K562 (cell line): Measurements from ENCODE around the gene C4orf50. TPM values are rescaled to one million over a fixed set of nuclear protein-coding genes. Genes with fewer than 3 reads are reported as not detected.
A peak's percentile ranks its signal among the peaks of the same experiment; 100 is the strongest.

Experiments used
- ATAC-seq: fragments of 200-7000 bp; cut with Tn5 transposase; 3 replicates; pipeline ENCODE4 v1.9.1; 2020; ENCODE audit warnings: moderate library complexity
- BruUV-seq: library from RNA; stranded (reverse); fragments of 400-500 nt; replicated peaks from 2 replicates; lab custom pipeline; 2021; lab: Mats Ljungman, UMichigan
- CTCF ChIA-PET: fragments of 300-600 bp; formaldehyde crosslinking; extraction: SDS; loops from one replicate; lab custom pipeline; 2021; ENCODE audit warnings: low intra/inter-chr PET ratio; lab: Yijun Ruan, JAX
- POLR2A ChIA-PET: fragments of 300-600, 350-650 bp; sonication (Branson Sonifier 250); formaldehyde crosslinking; extraction: SDS; loops from one replicate; lab custom pipeline; 2021; ENCODE audit warnings: antibody characterized with exemption, inconsistent platforms; lab: Yijun Ruan, JAX
- DNase-seq, 4 experiments: peaks; one replicate each; pipeline versions ENCODE4 v3.0.0 to v3.0.0-alpha.2; 2011 to 2018; ENCODE audit warnings: low spot score in 3 of 4, mixed read lengths in 3 of 4; ENCODE audit errors: extremely low read depth in 1 of 4
- FAIRE-seq: peaks from 2 replicates; lab custom pipeline; 2011; peaks lifted over from hg19 to GRCh38; lab: Jason Lieb, UNC
- H2AFZ ChIP-seq: 2 replicates; pipeline ENCODE4 v1.6.0; 2011; ENCODE audit warnings: low read depth, low read length, control low read depth, inconsistent platforms
- H3K27ac ChIP-seq: fragments of 200-600 bp; 3 replicates; pipeline ENCODE4 v1.8.0; 2011; ENCODE audit warnings: low read depth, mild to moderate bottlenecking, control low read depth, inconsistent platforms, low read length, moderate library complexity, mixed read lengths; ENCODE audit errors: extremely low read depth
- H3K27me3 ChIP-seq, 2 experiments: fragments of 300-600 bp in 1 of 2; 2 replicates in 1 of 2; 3 replicates in 1 of 2; pipeline versions ENCODE4 v1.6.0 to v1.8.0; 2011; ENCODE audit warnings: inconsistent platforms in 2 of 2, low read length in 2 of 2, mild to moderate bottlenecking in 1 of 2, mixed read lengths in 1 of 2, moderate library complexity in 1 of 2; ENCODE audit not compliant: control insufficient read depth in 2 of 2, insufficient read depth in 2 of 2
- H3K36me3 ChIP-seq: fragments of 300-600 bp; 3 replicates; pipeline ENCODE4 v1.8.0; 2011; ENCODE audit warnings: mild to moderate bottlenecking, low read length, inconsistent platforms; ENCODE audit not compliant: control insufficient read depth, insufficient read depth
- H3K4me1 ChIP-seq, 2 experiments: fragments of 200-600 bp in 1 of 2; replicated peaks in 1 of 2; 2 replicates in 1 of 2; 3 replicates in 1 of 2; pipeline versions ENCODE4 v1.5.1 to v1.8.0; 2011; ENCODE audit warnings: inconsistent platforms in 2 of 2, low read length in 2 of 2, mild to moderate bottlenecking in 1 of 2, mixed read lengths in 1 of 2, moderate library complexity in 1 of 2; ENCODE audit not compliant: control insufficient read depth in 2 of 2, insufficient read depth in 2 of 2
- H3K4me2 ChIP-seq: 2 replicates; pipeline ENCODE4 v1.6.1; 2011; ENCODE audit warnings: low read length, control low read depth, inconsistent platforms, mixed read lengths; ENCODE audit not compliant: insufficient read depth
- H3K4me3 ChIP-seq: fragments of 200-600 bp; sonication (generic), shearing (Covaris generic); 2 replicates; pipeline ENCODE4 v1.5.1; 2016; ENCODE audit warnings: control low read depth, inconsistent platforms
- H3K79me2 ChIP-seq: fragments of 200-600 bp; 3 replicates; pipeline ENCODE4 v1.8.0; 2011; ENCODE audit warnings: low read length, inconsistent platforms; ENCODE audit not compliant: control insufficient read depth, insufficient read depth
- H3K9ac ChIP-seq, 2 experiments: 2 replicates each; pipeline versions ENCODE4 v1.6.0 to v1.6.1; 2011; ENCODE audit warnings: low read depth in 2 of 2, low read length in 2 of 2, control low read depth in 1 of 2, inconsistent platforms in 1 of 2, mild to moderate bottlenecking in 1 of 2, mixed read lengths in 1 of 2; ENCODE audit not compliant: insufficient read depth in 1 of 2
- H3K9me1 ChIP-seq: one replicate; pipeline ENCODE4 v1.6.0; 2011; ENCODE audit warnings: inconsistent platforms, mild to moderate bottlenecking, low read length, moderate library complexity; ENCODE audit not compliant: control insufficient read depth, insufficient read depth
- H3K9me3 ChIP-seq: replicated peaks from 2 replicates; pipeline ENCODE4 v1.5.1; 2011; ENCODE audit warnings: low read depth, low read length, inconsistent platforms; ENCODE audit not compliant: control insufficient read depth, insufficient read depth
- H4K20me1 ChIP-seq: replicated peaks from 2 replicates; pipeline ENCODE4 v1.6.1; 2011; ENCODE audit warnings: low read length, inconsistent platforms, mixed read lengths; ENCODE audit not compliant: control insufficient read depth, insufficient read depth
- ATF7 ChIP-seq: fragments of 450-650 bp; IDR thresholded peaks from 2 replicates; pipeline ENCODE4 v1.7.1; 2014; ENCODE audit warnings: mild to moderate bottlenecking, moderate library complexity
- GATAD2B ChIP-seq: fragments of 450-650 bp; IDR thresholded peaks from 2 replicates; pipeline ENCODE4 v1.6.1; 2017; ENCODE audit warnings: mild to moderate bottlenecking, borderline replicate concordance
- HDAC8 ChIP-seq: fragments of 450-650 bp; IDR thresholded peaks from 2 replicates; pipeline ENCODE4 v1.6.1; 2016; ENCODE audit warnings: mild to moderate bottlenecking, missing genetic modification characterization, moderate library complexity, missing compliant biosample characterization
- NCOA2 ChIP-seq, 2 experiments: fragments of 450-650 bp; IDR thresholded peaks; 2 replicates each; pipeline ENCODE4 v1.6.1; 2018; ENCODE audit warnings: mild to moderate bottlenecking in 2 of 2, moderate library complexity in 1 of 2; ENCODE audit not compliant: partially characterized antibody in 2 of 2
- RBM25 ChIP-seq: fragments of 200-400 bp; formaldehyde crosslinking; IDR thresholded peaks from 2 replicates; pipeline ENCODE4 v1.6.1; 2018; ENCODE audit warnings: low read length, low read depth, moderate library complexity; ENCODE audit not compliant: severe bottlenecking
- SMARCA4 ChIP-seq: fragments of 450-650 bp; IDR thresholded peaks from 2 replicates; pipeline ENCODE4 v1.6.1; 2016
- WGBS: fragments of 100-300 bp; shearing (Covaris generic); methylation state at CpG from one replicate; pipeline ENCODE4 v1.1.6; 2016; ENCODE audit warnings: low coverage, mixed read lengths; ENCODE audit not compliant: insufficient coverage; ENCODE audit errors: missing lambda C conversion rate; 5-methylcytosine and 5-hydroxymethylcytosine counted together
- in situ Hi-C: fragments of 300-500 bp; cut with MboI; formaldehyde crosslinking; loops from 4 replicates; pipeline ENCODE4 v1.15.0; 2018; ENCODE audit warnings: inconsistent platforms, mixed read lengths
- intact Hi-C: fragments of 100-400 bp; cut with micrococcal nuclease; formaldehyde crosslinking; loops from 2 replicates; pipeline ENCODE4 v1.14.2; 2022
- polyA plus RNA-seq, 8 experiments: library from polyadenylated mRNA; depleted of rRNA in 4 of 8; stranded (reverse) in 5 of 8; unstranded in 3 of 8; fragments of >200 nt; fragmentation: Nextera tagmentation in 2 of 8; fragmentation: Illumina TruSeq in 1 of 8; extraction: Ambion mirVana in 2 of 8; extraction: Trizol in 1 of 8; gene quantifications; 2 replicates each; pipeline versions ENCODE4 v1.2.1 to v1.2.3, GENCODE V29; 2011 to 2014; ENCODE audit warnings: inconsistent platforms in 1 of 8, missing spikeins in 1 of 8
- total RNA-seq, 7 experiments: library from RNA; depleted of rRNA in 6 of 7; stranded (reverse); fragments of >200 nt in 6 of 7; fragmentation: Illumina TruSeq in 2 of 7; extraction: Trizol in 2 of 7; gene quantifications; 2 replicates each; pipeline versions ENCODE4 v1.2.1 to v1.2.3, GENCODE V29; 2011 to 2021; ENCODE audit warnings: low replicate concordance in 1 of 7
- TF ChIP-seq, protein P1 (sequence below): fragments of 250-450 bp; sonication (Bioruptor Pico); IDR thresholded peaks from 2 replicates; pipeline ENCODE4 v1.8.0; 2021; ENCODE audit warnings: moderate library complexity, mild to moderate bottlenecking, inconsistent platforms

Gene C4orf50
- total and polyA plus RNA-seq, 9 of the 15 experiments (the other 6 are each of a cell fraction or from before 2014, with no cell fraction given) = not detected

DNA sequence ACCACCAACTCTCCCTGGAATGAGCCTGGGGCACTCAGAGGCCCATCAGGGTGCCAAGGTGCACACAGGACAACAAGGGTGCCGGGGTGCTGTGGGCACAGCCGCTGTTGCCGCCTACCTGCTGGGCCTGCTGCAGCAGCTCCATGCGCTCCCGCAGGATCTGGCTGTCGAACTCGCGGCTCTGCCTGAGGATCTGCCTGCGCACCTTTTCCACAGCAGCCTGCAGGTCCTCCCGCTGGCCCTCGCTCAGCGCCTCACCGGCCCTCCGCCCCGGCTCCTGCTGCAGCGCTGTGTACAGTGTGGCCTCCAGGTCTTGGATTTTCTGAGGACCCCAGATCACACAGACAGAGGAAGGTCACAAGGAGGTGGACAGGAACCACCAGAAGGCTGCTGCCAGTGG is 17.6 kb upstream of the C4orf50 start:
- no peak for DNase-seq
- Histone ChIP-seq H2AFZ (no peak overlapping the region), H4K20me1 (peaks cover 4% of the 10 kb centered on the region; the same call in 1 of the 2 replicates), H3K36me3 (no peaks in the 10 kb centered on the region), H3K4me2 (no peak overlapping the region), H3K79me2 (no peaks in the 10 kb centered on the region), H3K9ac (no peak overlapping the region), H3K4me3 (no peak overlapping the region), H3K27me3 (peaks cover 0 to 35% of the 10 kb centered on the region in 2 experiments; a peak in 4 of 5 replicates), H3K4me1 (no peaks in the 10 kb centered on the region), H3K9me1 (no peaks in the 10 kb centered on the region), H3K27ac (no peak overlapping the region), H3K9me3 (no peaks in the 10 kb centered on the region)
- in situ Hi-C loops (no loop called here), intact Hi-C loops (no loop called here)
- FAIRE-seq = no peak
- no TSS peak for BruUV-seq
- POLR2A ChIA-PET = no interaction called here
- TF ChIP-seq, protein P1, sequence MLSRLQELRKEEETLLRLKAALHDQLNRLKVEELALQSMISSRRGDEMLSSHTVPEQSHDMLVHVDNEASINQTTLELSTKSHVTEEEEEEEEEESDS (CRISPR knock-in tag) = no peak
- no peak for TF ChIP-seq HDAC8
- no peak for TF ChIP-seq ATF7
- CTCF ChIA-PET = no interaction called here
- no peak for ATAC-seq
- under 1% methylated on average over 16 of the region's 16 CpGs for WGBS

DNA sequence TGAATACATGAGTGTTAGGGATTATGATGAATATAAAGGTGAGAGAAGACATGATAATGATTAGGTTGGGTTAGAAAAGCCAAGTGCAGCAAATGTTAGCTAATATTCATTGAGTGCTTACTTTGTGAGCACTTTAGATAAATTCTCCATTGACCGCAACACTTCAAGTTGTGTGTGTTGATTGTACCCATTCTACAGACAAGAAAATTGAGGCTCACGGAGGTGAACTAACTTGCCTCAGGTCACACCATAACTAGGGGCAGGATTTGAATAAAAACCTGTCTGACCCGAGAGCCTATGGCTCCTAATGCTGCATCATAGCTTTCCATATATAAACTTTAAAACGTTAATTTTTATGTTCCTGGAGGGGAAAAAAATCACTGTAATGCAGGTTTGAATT is 15.2 kb upstream of the C4orf50 start:
- TF ChIP-seq SMARCA4 (no peak), NCOA2 (IDR thresholded peaks at IDR 0.05; ENCODE audit: partially characterized antibody in 2 of 2) (no peak), RBM25 (peak; percentile 80), GATAD2B (no peak)
- H3K79me2 ChIP-seq = no peaks in the 10 kb centered on the region
- H3K9ac ChIP-seq = no peak overlapping the region
- FAIRE-seq (no peak), ATAC-seq (no peak), DNase-seq (no peak)
- in situ Hi-C loops (no loop called here), intact Hi-C loops (no loop called here)
- no peaks in the 10 kb centered on the region for H3K9me3 ChIP-seq
- no peaks in the 10 kb centered on the region for H3K4me1 ChIP-seq
- ChIA-PET POLR2A (no interaction called here), CTCF (no interaction called here)
- no peak overlapping the region for H3K4me2 ChIP-seq
- 3% methylated on average over 4 of the region's 4 CpGs for WGBS
- H3K27ac ChIP-seq = no peak overlapping the region
- peaks cover 3 to 39% of the 10 kb centered on the region in 2 experiments; a peak in 4 of 5 replicates for H3K27me3 ChIP-seq
- no peaks in the 10 kb centered on the region for H3K36me3 ChIP-seq
- H3K9me1 ChIP-seq = no peaks in the 10 kb centered on the region
- no peak overlapping the region for H2AFZ ChIP-seq
- H3K4me3 ChIP-seq = no peak overlapping the region
- H4K20me1 ChIP-seq = peaks cover 4% of the 10 kb centered on the region; the same call in 1 of the 2 replicates
- BruUV-seq = no TSS peak
